ENCODE data around the gene HEPH.
"Not testable (repeated sequence)": the region's sequence is repeated elsewhere in the genome, so short reads cannot be mapped to it uniquely, and the experiment has no call there.

- TF ChIP-seq CTCF (conservative IDR thresholded peaks at IDR 0.05; ENCODE audit: low read depth, low read length); EZH2 (IDR thresholded peaks at IDR 0.05; ENCODE audit: borderline replicate concordance, low read depth, low read length, poor library complexity, severe bottlenecking): not testable (repeated sequence)
These were observed 42.7 kb upstream of the HEPH start for GRCh38 chrX:66121354-66121753.

Measured in A673 (cell line).